Measurements from ENCODE around the gene OBP2B. TPM values are rescaled to one million over a fixed set of nuclear protein-coding genes. Genes with fewer than 3 reads are reported as not detected.
"Not testable (repeated sequence)": the region's sequence is repeated elsewhere in the genome, so short reads cannot be mapped to it uniquely, and the experiment has no call there.

OBP2B gene
- total RNA-seq, 1 experiment from 2014 or later = not detected

DNA sequence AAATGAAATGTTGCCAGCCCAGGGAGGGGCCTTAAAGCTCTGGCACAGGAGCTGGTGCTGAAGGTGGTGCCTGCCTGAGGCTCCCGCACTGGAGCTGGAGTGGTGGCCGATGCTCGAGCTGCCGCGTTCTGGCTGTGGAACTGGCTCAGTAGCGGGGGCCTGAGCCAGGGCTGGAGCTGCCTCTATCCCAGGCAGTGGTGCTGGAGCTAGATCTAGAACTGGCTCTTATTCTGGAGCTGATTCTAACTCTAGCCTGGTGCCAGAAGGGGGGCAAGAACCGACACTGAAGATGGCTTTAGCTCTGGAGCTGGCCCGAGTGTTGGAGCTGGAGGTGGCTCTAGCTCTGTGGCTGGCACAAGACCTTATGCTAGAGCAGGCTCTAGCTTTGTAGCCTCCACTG lies 19.2 kb downstream of the OBP2B start:
- Histone ChIP-seq H3K36me3 (no peaks in the 10 kb centered on the region), H3K4me1 (replicated peaks) (no peaks in the 10 kb centered on the region), H3K27me3 (replicated peaks) (peaks cover 39% of the 10 kb centered on the region), H3K9me3 (replicated peaks) (no peaks in the 10 kb centered on the region), H3K4me3 (no peak overlapping the region), H3K27ac (no peak overlapping the region)
- no peak for DNase-seq (ENCODE audit: low read depth in 1 of 2, low spot score in 2 of 2)

GRCh38 chr9:133188843-133189180 lies 20.2 kb downstream of the OBP2B start:
- Histone ChIP-seq H3K27ac (no peak overlapping the region), H3K4me1 (replicated peaks) (no peaks in the 10 kb centered on the region), H3K36me3 (no peaks in the 10 kb centered on the region), H3K4me3 (no peak overlapping the region), H3K9me3 (replicated peaks) (no peaks in the 10 kb centered on the region), H3K27me3 (replicated peaks) (peaks cover 37% of the 10 kb centered on the region)
- no peak for DNase-seq (ENCODE audit: low read depth in 1 of 2, low spot score in 2 of 2)

DNA sequence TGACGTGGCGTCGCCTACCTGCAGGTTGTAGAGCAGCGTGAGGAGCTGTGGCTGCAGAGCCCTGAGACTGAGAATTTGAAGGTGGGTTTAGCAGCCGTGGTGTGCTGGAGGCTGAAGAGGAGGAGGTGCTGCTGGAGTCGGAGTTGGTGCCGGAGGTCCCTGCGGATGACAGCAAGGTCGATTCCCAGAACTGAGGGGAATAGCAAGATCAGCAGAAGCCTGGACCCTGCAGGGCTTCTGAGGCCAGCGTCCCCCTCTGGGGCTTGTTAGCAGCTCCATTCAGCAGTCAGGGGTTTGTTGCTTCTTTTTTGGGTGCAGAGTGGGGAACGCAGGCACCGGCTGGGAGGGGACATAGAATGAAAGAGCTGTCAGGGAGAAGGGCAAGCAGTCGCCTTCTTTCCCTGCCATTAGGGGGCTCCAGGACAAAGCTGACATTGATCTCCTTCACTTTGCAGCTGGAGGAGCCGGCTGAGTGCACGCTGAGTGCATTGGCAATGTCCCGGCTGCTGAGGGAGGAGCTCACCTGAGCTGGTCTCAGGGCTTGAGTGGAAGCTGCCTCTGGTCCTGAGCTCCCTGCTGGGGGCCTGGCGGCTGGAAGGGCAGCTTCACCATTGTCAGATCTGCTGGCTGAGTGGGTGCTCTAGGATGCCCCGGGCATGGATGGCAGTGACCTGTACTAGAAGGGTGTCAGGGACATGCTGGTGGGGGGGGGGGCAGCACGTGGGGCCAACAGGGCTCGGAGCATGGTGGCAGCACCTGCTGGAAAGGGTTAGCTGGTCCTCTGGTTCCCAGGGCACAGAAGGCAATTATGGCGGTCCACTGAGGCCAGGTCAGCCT lies 20.8 kb downstream of the OBP2B start:
- Histone ChIP-seq H3K4me1 (replicated peaks) (no peaks in the 10 kb centered on the region), H3K36me3 (no peaks in the 10 kb centered on the region), H3K4me3 (no peak overlapping the region), H3K9me3 (replicated peaks) (no peaks in the 10 kb centered on the region), H3K27me3 (replicated peaks) (peaks cover 38% of the 10 kb centered on the region), H3K27ac (no peak overlapping the region)
- DNase-seq (ENCODE audit: low read depth in 1 of 2, low spot score in 2 of 2) = no peak

GRCh38 chr9:133187561-133188005 lies 21.5 kb downstream of the OBP2B start:
- H3K27ac ChIP-seq = no peak overlapping the region
- no peak for DNase-seq (ENCODE audit: low read depth in 1 of 2, low spot score in 2 of 2)

GRCh38 chr9:133186736-133187135 lies 22.3 kb downstream of the OBP2B start:
- DNase-seq (ENCODE audit: low read depth in 1 of 2, low spot score in 2 of 2) = no peak
- Histone ChIP-seq H3K36me3 (no peaks in the 10 kb centered on the region), H3K4me1 (replicated peaks) (no peaks in the 10 kb centered on the region), H3K9me3 (replicated peaks) (no peaks in the 10 kb centered on the region), H3K27ac (no peak overlapping the region), H3K27me3 (replicated peaks) (peaks cover 37% of the 10 kb centered on the region), H3K4me3 (no peak overlapping the region)

More at GRCh38 chr9:133187561-133188005, 21.5 kb downstream of the OBP2B start:
- Histone ChIP-seq H3K9me3 (replicated peaks) (no peaks in the 10 kb centered on the region), H3K27me3 (replicated peaks) (peaks cover 37% of the 10 kb centered on the region), H3K4me1 (replicated peaks) (no peaks in the 10 kb centered on the region), H3K36me3 (no peaks in the 10 kb centered on the region), H3K4me3 (no peak overlapping the region)

DNA sequence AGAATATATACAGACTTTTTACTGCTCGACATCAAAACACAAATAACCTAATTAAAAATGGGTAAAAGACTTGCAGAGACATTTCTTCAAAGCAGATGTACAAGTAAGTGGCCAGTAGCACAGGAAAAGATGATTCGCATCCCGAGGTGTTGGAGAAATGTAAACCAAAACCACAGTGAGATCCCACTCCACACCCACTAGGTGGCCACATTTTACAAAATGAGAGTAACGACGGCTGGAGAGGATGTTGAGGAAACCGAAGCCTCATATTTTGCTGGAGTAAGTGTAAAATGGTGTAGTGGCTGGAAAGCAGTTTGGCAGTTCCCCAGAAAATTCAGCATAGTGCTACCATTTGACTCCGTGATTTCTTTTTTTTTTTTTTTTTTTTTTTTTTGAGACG lies 24.1 kb downstream of the OBP2B start:
- H3K9me3 ChIP-seq (replicated peaks) = no peaks in the 10 kb centered on the region
- peaks cover 38% of the 10 kb centered on the region for H3K27me3 ChIP-seq (replicated peaks)
- no peak overlapping the region for H3K27ac ChIP-seq
- H3K4me3 ChIP-seq = no peak overlapping the region
- DNase-seq (ENCODE audit: low read depth in 1 of 2, low spot score in 2 of 2) = peak in 1 of 2 experiments; percentile 38
- no peaks in the 10 kb centered on the region for H3K36me3 ChIP-seq
- H3K4me1 ChIP-seq (replicated peaks) = no peaks in the 10 kb centered on the region

DNA sequence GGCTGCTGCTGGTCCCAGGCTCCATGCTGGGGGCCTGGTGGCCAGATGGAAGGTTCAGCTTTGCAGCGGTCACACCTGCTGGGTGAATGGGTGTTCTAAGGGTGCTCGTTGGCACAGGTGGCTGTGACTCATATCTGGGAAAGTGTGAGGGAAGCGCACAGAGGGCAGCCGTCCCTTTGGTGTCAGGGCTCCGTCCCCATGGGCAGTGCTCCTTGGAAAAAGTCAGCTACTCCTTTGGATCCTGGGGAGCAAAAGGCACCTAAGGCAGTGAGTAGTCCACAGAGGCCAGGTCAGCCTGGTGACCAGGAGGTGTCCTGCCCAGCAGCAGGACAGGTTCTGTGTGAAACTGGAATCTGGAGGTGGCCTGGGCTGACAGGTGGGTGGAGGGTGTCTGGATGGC lies 26.9 kb downstream of the OBP2B start:
- Histone ChIP-seq H3K27me3 (replicated peaks) (peaks cover 47% of the 10 kb centered on the region), H3K36me3 (no peaks in the 10 kb centered on the region), H3K27ac (no peak overlapping the region), H3K4me1 (replicated peaks) (no peaks in the 10 kb centered on the region), H3K9me3 (replicated peaks) (no peaks in the 10 kb centered on the region), H3K4me3 (no peak overlapping the region)
- DNase-seq (ENCODE audit: low read depth in 1 of 2, low spot score in 2 of 2) = no peak

GRCh38 chr9:133181561-133181960 lies 27.5 kb downstream of the OBP2B start:
- Histone ChIP-seq H3K27ac (no peak overlapping the region), H3K27me3 (replicated peaks) (peaks cover 46% of the 10 kb centered on the region), H3K4me1 (replicated peaks) (no peaks in the 10 kb centered on the region), H3K9me3 (replicated peaks) (no peaks in the 10 kb centered on the region), H3K36me3 (no peaks in the 10 kb centered on the region), H3K4me3 (no peak overlapping the region)
- DNase-seq (ENCODE audit: low read depth in 1 of 2, low spot score in 2 of 2) = no peak

DNA sequence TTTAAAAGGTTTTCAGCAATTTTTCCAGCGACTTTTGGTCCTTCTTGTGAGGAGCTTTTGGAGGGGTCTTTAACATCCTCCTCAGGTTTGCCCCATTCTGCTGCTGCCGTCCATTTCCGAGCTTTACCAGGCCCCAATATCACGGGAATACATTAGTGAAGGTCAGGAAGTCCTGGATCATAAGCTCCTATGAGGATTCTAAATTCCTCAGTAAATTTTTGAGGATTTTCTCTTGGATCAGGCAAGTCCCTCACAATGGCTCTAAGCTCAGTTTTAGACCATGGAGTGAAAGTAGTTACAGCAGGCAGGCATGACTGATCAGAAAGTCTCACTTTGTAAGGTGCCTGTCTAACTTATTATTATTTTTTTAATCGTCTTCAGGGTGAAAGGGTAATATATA lies 28.1 kb downstream of the OBP2B start:
- Histone ChIP-seq H3K27ac (no peak overlapping the region), H3K4me1 (replicated peaks) (no peaks in the 10 kb centered on the region), H3K27me3 (replicated peaks) (peaks cover 42% of the 10 kb centered on the region), H3K4me3 (no peak overlapping the region), H3K9me3 (replicated peaks) (no peaks in the 10 kb centered on the region), H3K36me3 (no peaks in the 10 kb centered on the region)
- DNase-seq (ENCODE audit: low read depth in 1 of 2, low spot score in 2 of 2) = no peak

DNA sequence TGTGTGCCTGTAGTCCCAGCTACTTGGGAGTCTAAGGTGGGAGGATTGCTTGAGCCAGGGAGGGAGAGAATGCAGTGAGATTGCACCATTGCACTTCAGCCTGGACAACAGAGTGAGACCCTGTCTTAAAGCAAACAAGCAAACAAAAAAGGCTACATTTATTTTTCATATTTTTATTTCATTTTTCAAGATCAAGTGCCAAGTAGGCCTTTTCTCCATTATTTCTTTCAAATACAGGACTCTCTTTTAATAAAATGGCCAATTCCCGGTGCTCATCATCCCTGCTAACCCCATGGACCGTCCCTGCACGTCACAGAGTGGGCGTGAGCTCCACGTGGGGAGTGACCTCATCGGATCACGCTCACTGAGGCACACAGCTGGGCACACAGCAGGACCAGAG lies 36.0 kb downstream of the OBP2B start:
- Histone ChIP-seq H3K4me1 (replicated peaks) (no peaks in the 10 kb centered on the region; the same call in 1 of the 2 replicates), H3K4me3 (no peak overlapping the region), H3K36me3 (no peaks in the 10 kb centered on the region), H3K9me3 (replicated peaks) (no peaks in the 10 kb centered on the region), H3K27ac (no peak overlapping the region), H3K27me3 (replicated peaks) (peaks cover 39% of the 10 kb centered on the region)
- no peak for DNase-seq (ENCODE audit: low read depth in 1 of 2, low spot score in 2 of 2)

- Histone ChIP-seq H3K36me3 (no peaks in the 10 kb centered on the region), H3K4me1 (replicated peaks) (no peaks in the 10 kb centered on the region; the same call in 1 of the 2 replicates), H3K27me3 (replicated peaks) (peaks cover 27% of the 10 kb centered on the region), H3K9me3 (replicated peaks) (no peaks in the 10 kb centered on the region), H3K27ac (no peak overlapping the region), H3K4me3 (no peak overlapping the region)
- no peak for DNase-seq (ENCODE audit: low read depth in 1 of 2, low spot score in 2 of 2)
Measured at GRCh38 chr9:133171161-133171961, 37.7 kb downstream of the OBP2B start.

- H3K4me3 ChIP-seq = no peak overlapping the region
- H3K9me3 ChIP-seq (replicated peaks) = no peaks in the 10 kb centered on the region
- no peaks in the 10 kb centered on the region for H3K36me3 ChIP-seq
- no peaks in the 10 kb centered on the region; the same call in 1 of the 2 replicates for H3K4me1 ChIP-seq (replicated peaks)
- peaks cover 27% of the 10 kb centered on the region for H3K27me3 ChIP-seq (replicated peaks)
- no peak for DNase-seq (ENCODE audit: low read depth in 1 of 2, low spot score in 2 of 2)
- no peak overlapping the region for H3K27ac ChIP-seq
Measured at GRCh38 chr9:133170716-133171115, 38.3 kb downstream of the OBP2B start.

DNA sequence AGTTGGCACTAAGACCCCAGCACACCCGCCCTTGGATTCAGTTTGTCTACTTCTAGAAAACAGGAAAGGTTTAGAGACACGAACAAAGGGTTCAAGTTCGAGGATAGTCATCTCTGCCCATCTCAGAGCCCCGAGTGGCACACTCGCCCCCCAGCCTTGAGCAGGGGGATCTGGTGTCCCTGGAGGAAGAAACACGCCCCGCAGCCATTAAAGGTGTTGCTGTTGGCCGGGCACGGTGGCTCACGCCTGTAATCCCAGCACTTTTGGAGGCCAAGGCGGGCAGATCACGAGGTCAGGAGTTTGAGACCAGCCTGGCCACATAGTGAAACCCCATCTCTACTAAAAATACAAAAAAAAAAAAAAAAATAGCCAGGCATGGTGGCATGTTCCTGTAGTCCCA lies 39.4 kb downstream of the OBP2B start:
- not testable (repeated sequence) for H3K27ac ChIP-seq; DNase-seq (ENCODE audit: low read depth in 1 of 2, low spot score in 2 of 2); H3K4me3 ChIP-seq; H3K36me3 ChIP-seq; H3K4me1 ChIP-seq (replicated peaks); H3K9me3 ChIP-seq (replicated peaks)
- peaks cover 27% of the 10 kb centered on the region for H3K27me3 ChIP-seq (replicated peaks)

DNA sequence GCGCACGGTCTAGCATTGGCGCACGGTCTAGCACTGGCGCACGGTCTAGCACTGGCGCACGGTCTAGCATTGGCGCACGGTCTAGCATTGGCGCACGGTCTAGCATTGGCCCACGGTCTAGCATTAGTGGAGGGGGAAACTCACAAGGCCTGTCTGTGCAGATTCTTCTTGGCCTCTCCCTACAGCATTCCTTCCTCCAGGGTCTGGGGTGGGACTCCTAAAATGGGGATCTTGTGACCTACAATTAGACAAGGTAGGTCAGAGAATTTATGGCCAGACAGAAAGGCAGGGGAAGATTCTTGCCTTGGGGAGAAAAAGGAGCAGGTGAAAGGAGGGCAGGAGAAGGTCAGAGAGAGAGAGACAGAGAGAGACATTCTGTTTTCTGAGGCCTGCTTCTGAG lies 39.9 kb downstream of the OBP2B start:
- H3K9me3 ChIP-seq (replicated peaks) = no peaks in the 10 kb centered on the region

More for the DNA sequence above, 39.9 kb downstream of the OBP2B start:
- DNase-seq (ENCODE audit: low read depth in 1 of 2, low spot score in 2 of 2) = no peak
- no peaks in the 10 kb centered on the region for H3K36me3 ChIP-seq
- H3K4me3 ChIP-seq = no peak overlapping the region
- peaks cover 21% of the 10 kb centered on the region for H3K27me3 ChIP-seq (replicated peaks)
- no peaks in the 10 kb centered on the region; the same call in 1 of the 2 replicates for H3K4me1 ChIP-seq (replicated peaks)
- no peak overlapping the region for H3K27ac ChIP-seq
